A549 treated with RU486 at 1 μM for 4 hours (cell line): ENCODE data around the gene NSMCE4A. TPM values are rescaled to one million over a fixed set of nuclear protein-coding genes. Genes with fewer than 3 reads are reported as not detected.

Experiments used
- total RNA-seq: library from RNA; stranded (reverse); fragments of 200-300 nt; extraction: Qiagen RNA extraction; gene quantifications from 5 replicates; pipeline ENCODE4 v1.2.3, GENCODE V29; 2022; ENCODE audit warnings: low read depth

Gene NSMCE4A, protein sequence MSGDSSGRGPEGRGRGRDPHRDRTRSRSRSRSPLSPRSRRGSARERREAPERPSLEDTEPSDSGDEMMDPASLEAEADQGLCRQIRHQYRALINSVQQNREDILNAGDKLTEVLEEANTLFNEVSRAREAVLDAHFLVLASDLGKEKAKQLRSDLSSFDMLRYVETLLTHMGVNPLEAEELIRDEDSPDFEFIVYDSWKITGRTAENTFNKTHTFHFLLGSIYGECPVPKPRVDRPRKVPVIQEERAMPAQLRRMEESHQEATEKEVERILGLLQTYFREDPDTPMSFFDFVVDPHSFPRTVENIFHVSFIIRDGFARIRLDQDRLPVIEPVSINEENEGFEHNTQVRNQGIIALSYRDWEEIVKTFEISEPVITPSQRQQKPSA
- total RNA-seq: 56.1 to 68.6 TPM (median 61.6 TPM) in 5 replicates

GRCh38 chr10:121974535-121975294 is at the start of gene NSMCE4A:
Gene NSMCE4A, minus strand, starts transcription at chr10:121975217. Its CDS starts 52 bp downstream, at chr10:121975165.

DNA sequence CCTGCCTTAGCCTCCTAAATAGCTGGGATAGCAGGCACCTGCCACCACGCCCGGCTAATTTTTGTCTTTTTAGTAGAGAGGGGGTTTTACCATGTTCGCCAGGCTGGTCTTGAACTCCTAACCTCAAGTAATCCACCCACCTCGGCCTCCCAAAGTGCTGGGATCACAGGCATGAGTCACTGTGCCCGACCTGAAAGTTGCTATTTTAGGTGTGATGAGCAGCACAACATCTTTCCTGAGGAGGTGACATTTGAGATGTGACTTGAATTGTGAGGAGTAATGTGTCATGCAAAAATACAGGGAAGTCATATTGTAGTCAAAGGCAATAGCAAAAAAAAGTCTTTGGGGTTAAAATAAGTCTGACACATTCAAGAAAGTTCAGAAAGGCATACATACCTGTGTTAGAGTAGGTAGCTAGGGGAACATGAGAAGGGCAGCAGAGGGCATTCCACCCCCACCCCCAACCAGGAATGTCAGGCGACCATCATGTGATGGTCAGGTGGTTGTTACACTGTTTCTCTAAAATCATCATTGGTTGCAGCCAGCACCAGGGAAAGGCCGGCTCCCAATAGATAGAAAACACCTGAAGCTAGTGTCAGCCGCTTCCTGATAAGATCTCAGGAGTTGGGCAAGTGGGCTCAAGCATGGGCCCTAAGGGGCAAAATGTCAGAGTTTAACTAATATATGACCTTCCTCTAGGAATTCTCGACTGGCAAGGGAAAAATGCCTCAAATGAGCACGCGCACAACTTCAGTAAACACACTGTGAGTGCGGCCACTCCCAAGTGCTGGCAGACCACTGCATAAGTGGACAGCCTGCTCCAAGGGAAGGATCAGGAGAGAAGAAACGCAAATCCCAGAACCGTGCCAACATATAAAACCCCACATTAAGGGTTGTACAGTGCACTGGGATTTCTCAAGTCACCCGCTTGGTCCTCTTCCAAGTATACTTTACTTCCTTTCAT is 13.6 kb upstream of the NSMCE4A start, which contains the start of gene TACC2:
TSS of gene TACC2 (plus strand) at position 803 of the 964 bp plus-strand sequence. CDS start 32,819 bp downstream, outside the sequence.

GRCh38 chr10:121927841-121928527 is 47.0 kb downstream of the NSMCE4A start, which contains the start of gene ATE1:
Gene ATE1, minus strand, starts transcription at chr10:121928031. Its CDS starts 82 bp downstream, at chr10:121927949.

Other genes starting within 250 kb of the NSMCE4A start
- 13.9 to 25.2 TPM (median 19.7 TPM) in 5 replicates for gene ATE1, start 47.2 kb downstream of the NSMCE4A start, total RNA-seq
- gene TACC2, start 13.9 kb upstream of the NSMCE4A start, total RNA-seq: 84.9 to 100 TPM (median 91.6 TPM) in 5 replicates